ENCODE data around the gene CCDC43. TPM values are rescaled to one million over a fixed set of nuclear protein-coding genes. Genes with fewer than 3 reads are reported as not detected.

The CCDC43 gene
- total and polyA plus RNA-seq, 2 donors (not counting 3 experiments of a cell fraction or from before 2014, with no cell fraction given): 5.9 to 31.7 TPM

DNA sequence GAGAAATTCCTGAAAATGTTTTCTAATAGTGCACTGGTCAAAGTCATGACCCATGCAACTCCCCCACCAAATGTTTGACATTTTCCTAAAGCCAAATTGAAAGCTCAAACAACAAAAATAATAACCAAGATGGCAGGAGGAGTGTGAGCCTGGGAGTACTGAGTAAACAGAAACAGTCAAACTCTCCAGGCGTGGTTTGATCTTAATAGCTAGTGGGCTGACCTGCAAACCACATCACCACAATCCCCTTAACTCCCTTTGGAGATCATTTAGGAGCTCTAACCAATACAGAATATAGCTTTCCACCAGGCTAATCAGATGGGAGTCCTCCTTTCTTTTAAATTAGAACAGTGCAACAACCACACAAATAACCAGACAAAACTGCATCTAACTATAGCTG lies 52.5 kb downstream of the CCDC43 start:
- FAIRE-seq (no peak), DNase-seq (ENCODE audit: low read depth, low spot score) (no peak)
- POLR2A ChIA-PET: no interaction called here
- Histone ChIP-seq H3K36me3 (ENCODE audit: control insufficient read depth in 2 of 2, extremely low read depth in 1 of 2, insufficient read depth in 2 of 2, low read length in 2 of 2) (no peaks in the 10 kb centered on the region), H3K4me2 (ENCODE audit: insufficient read depth, low read length) (no peak overlapping the region), H3K9ac (replicated peaks; ENCODE audit: extremely low read depth, insufficient read depth, low read length) (no peak overlapping the region), H3K4me1 (ENCODE audit: control insufficient read depth, extremely low read depth, insufficient read depth, low read length) (no peaks in the 10 kb centered on the region), H3K9me1 (replicated peaks; ENCODE audit: control insufficient read depth, extremely low read depth, insufficient read depth, low read length) (no peaks in the 10 kb centered on the region), H3K79me2 (ENCODE audit: control insufficient read depth, insufficient read depth, low read length) (no peaks in the 10 kb centered on the region), H3K4me3 (replicated peaks in 1 of 3; ENCODE audit: insufficient read depth in 1 of 3, low read depth in 1 of 3, low read length in 3 of 3) (no peak overlapping the region), H3K27ac (ENCODE audit: insufficient read depth, low read depth, low read length) (no peak overlapping the region), H2AFZ (ENCODE audit: low read depth, low read length) (no peak overlapping the region), H3K27me3 (ENCODE audit: control insufficient read depth in 2 of 2, insufficient read depth in 2 of 2, low read length in 2 of 2) (peaks cover 2 to 14% of the 10 kb centered on the region in 2 experiments), H3K9me3 (replicated peaks; ENCODE audit: control insufficient read depth, insufficient read depth, low read length) (no peaks in the 10 kb centered on the region), H4K20me1 (replicated peaks; ENCODE audit: control insufficient read depth, extremely low read depth, insufficient read depth, low read length) (no peaks in the 10 kb centered on the region)
- TF ChIP-seq, protein P1, sequence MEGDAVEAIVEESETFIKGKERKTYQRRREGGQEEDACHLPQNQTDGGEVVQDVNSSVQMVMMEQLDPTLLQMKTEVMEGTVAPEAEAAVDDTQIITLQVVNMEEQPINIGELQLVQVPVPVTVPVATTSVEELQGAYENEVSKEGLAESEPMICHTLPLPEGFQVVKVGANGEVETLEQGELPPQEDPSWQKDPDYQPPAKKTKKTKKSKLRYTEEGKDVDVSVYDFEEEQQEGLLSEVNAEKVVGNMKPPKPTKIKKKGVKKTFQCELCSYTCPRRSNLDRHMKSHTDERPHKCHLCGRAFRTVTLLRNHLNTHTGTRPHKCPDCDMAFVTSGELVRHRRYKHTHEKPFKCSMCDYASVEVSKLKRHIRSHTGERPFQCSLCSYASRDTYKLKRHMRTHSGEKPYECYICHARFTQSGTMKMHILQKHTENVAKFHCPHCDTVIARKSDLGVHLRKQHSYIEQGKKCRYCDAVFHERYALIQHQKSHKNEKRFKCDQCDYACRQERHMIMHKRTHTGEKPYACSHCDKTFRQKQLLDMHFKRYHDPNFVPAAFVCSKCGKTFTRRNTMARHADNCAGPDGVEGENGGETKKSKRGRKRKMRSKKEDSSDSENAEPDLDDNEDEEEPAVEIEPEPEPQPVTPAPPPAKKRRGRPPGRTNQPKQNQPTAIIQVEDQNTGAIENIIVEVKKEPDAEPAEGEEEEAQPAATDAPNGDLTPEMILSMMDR (IDR thresholded peaks at IDR 0.05; ENCODE audit: extremely low read depth in 1 of 2, insufficient read depth in 1 of 2, low read depth in 1 of 2, low read length in 2 of 2): no peak
- TF ChIP-seq POLR2A (IDR thresholded peaks at IDR 0.05; ENCODE audit: low read depth, low read length): no peak
- no peak for TF ChIP-seq EZH2 (IDR thresholded peaks at IDR 0.05; ENCODE audit: borderline replicate concordance, low read depth, low read length, severe bottlenecking)
- no peak for TF ChIP-seq MYC (IDR thresholded peaks at IDR 0.05; ENCODE audit: low read depth, low read length)
- no peak for TF ChIP-seq FOS (IDR thresholded peaks at IDR 0.05; ENCODE audit: borderline replicate concordance, insufficient read depth, low read length)
- TF ChIP-seq GATA2 (IDR thresholded peaks at IDR 0.05; ENCODE audit: insufficient read depth, insufficient read length, low read depth, low read length): no peak
- no peak for TF ChIP-seq POLR2AphosphoS5 (IDR thresholded peaks at IDR 0.05; ENCODE audit: insufficient read depth, low read depth, low read length)
- no peak for TF ChIP-seq JUN (IDR thresholded peaks at IDR 0.05; ENCODE audit: borderline replicate concordance, insufficient read depth, insufficient read length, low read depth)
- TF ChIP-seq, protein P2, sequence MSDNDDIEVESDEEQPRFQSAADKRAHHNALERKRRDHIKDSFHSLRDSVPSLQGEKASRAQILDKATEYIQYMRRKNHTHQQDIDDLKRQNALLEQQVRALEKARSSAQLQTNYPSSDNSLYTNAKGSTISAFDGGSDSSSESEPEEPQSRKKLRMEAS (IDR thresholded peaks at IDR 0.05; ENCODE audit: insufficient read depth, insufficient read length): no peak
- intact Hi-C loops (cut with micrococcal nuclease): loop anchor here (2.0 kb wide), 1 partner anchor 70 kb away; no protein-coding TSS in a partner anchor
- dilution Hi-C loops (cut with MboI; ENCODE audit: extremely low pct_ligation_motif_present, low sequenced_read_pairs): no loop called here
- BruUV-seq (replicated peaks): no TSS peak
- CTCF ChIA-PET: interaction anchor here (0.7 to 2.6 kb wide), 19 partner anchors 10 to 469 kb away, joined by 3 to 120 read pairs (median 4); partner anchors contain the start of gene FZD2

Measured in endothelial cell of umbilical vein (primary cell).